Ovary (tissue), 3 donors: ENCODE measurements around the gene WFDC1.

Source experiments
- EP300 ChIP-seq: sonication (generic); formaldehyde crosslinking; IDR thresholded peaks from one replicate; pipeline ENCODE4 v1.6.1; 2017; ENCODE audit warnings: antibody characterized with exemption
- POLR2A ChIP-seq: fragments of 450-650 bp; IDR thresholded peaks from one replicate; pipeline ENCODE4 v1.6.1; 2017; ENCODE audit warnings: antibody characterized with exemption, mild to moderate bottlenecking, moderate library complexity
- TF ChIP-seq, protein P1 (sequence below), 3 donors: fragments of 450-650 bp in 2 of 3; fragments of 200-600 bp in 1 of 3; IDR thresholded peaks; one replicate each; pipeline versions ENCODE4 v1.5.1 to v1.8.0; 2016 to 2022; ENCODE audit warnings: antibody characterized with exemption in 3 of 3, mild to moderate bottlenecking in 1 of 3
- donor health status: DM: no; HTN: no; CAD: no.

- TF ChIP-seq, protein P1, sequence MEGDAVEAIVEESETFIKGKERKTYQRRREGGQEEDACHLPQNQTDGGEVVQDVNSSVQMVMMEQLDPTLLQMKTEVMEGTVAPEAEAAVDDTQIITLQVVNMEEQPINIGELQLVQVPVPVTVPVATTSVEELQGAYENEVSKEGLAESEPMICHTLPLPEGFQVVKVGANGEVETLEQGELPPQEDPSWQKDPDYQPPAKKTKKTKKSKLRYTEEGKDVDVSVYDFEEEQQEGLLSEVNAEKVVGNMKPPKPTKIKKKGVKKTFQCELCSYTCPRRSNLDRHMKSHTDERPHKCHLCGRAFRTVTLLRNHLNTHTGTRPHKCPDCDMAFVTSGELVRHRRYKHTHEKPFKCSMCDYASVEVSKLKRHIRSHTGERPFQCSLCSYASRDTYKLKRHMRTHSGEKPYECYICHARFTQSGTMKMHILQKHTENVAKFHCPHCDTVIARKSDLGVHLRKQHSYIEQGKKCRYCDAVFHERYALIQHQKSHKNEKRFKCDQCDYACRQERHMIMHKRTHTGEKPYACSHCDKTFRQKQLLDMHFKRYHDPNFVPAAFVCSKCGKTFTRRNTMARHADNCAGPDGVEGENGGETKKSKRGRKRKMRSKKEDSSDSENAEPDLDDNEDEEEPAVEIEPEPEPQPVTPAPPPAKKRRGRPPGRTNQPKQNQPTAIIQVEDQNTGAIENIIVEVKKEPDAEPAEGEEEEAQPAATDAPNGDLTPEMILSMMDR (IDR thresholded peaks at IDR 0.05): no peak
- TF ChIP-seq POLR2A (no peak), EP300 (no peak)
These were observed 75.4 kb downstream of the WFDC1 start for GRCh38 chr16:84369938-84370627.
